Kidney glomerular epithelial cell (primary cell): ENCODE data around the gene ST8SIA2.

Source experiments
- DNase-seq: peaks from one replicate; lab custom pipeline; 2025; lab: John Stamatoyannopoulos, UW

ST8SIA2 gene

GRCh38 chr15:92494806-92495336 is 101.2 kb downstream of the ST8SIA2 start:
- DNase-seq, result no peak

DNA sequence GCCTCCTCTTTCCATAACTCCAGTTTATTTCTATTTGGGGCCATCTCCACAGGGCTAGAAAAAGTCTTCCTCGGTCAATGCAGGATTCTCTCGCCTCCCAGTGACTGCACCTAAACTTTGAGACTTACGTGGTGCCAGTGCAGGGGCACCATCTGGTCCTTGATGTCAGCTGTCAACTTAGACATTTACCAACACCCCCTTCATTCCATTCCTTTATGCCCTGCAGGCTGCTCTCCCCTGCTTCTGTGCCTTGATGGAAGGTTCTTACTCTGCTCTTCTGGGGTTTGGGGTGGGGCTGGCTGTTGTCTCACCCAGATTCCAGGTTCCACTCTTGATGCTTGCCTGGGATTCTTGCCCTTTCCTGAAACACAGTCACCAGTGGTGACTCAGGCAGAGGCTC is 101.8 kb downstream of the ST8SIA2 start:
- no peak for DNase-seq

DNA sequence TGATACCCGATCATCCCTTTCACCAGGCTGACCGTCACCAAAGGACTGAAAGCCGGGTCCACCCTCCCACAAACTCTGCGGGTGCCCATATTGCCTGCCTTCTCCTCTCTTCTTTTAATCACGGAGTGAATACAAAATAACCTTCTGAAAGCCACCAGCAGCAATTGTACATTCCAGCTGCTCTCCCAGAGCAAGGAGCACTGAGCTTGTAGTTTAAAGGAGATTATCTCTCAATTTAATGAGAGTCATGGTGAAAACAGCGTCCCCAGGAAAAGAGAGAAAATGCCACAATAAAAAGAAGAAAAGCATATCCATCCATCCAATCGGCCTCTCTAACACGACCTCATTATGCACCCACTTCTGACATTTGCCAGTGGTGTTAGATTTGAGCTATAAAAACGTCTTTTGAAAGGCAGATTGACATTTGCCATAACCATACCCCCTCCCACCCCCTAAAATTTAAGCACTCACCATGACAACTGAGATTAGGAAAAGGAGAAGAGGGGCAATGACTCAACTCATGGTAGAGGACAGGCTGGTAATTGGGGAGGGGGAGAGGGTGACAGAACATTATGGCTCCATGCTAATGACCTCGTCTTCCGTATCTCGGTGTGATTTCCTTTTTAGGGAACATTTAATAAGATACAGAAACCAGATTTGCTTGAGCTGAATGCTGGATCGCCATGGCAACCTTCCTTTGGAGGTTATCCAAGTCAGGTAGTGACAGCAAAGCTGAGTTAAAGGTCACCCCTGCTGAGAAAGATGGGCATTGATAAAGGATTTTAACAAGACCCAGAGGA is 106.2 kb downstream of the ST8SIA2 start:
- no peak for DNase-seq

GRCh38 chr15:92502336-92502735 is 108.7 kb downstream of the ST8SIA2 start:
- DNase-seq, result no peak

DNA sequence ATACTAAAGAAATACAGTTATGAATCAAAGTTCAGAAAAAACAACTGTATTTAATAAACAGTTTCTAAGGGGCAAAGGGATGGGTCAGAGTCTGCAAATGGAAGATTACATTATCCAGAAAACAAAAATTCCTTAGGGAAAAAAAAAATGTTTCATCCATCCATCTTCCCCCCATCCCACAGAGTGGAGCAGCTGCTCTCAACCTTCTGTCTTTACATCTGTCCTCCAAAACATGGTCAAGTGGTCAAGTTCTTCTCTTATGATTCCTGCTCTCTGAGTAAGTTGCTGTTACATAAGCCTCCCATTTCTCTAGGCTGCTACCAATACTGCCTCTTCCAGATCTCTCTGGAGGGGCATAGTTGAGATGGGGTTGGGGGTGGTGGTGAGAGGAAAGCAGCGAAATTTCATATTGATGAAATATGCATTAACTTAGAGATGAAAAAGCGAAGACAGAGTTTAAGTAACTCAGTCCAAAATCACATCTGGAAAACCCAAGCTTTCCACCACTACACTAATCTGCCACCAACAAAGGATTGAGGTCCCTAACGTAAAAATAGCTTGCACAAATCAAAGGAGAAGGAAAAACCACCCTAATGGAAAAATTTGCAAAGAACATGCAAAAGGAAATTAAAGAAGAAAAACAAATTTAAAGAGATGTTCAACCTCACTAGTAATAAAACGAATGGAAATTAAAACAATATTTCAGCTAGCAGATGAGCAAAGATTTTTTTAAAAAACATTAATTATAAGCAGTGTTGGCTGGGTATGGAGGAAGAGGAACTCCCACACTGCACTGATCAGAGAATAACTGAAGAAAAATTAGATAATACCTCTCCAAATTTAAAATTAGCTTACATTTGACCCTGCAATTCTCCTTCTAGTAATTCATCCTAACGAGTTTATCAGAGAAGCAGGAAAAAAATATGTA is 109.5 kb downstream of the ST8SIA2 start:
- no peak for DNase-seq

- no peak for DNase-seq
These were observed 110.2 kb downstream of the ST8SIA2 start for GRCh38 chr15:92503889-92504288.

DNA sequence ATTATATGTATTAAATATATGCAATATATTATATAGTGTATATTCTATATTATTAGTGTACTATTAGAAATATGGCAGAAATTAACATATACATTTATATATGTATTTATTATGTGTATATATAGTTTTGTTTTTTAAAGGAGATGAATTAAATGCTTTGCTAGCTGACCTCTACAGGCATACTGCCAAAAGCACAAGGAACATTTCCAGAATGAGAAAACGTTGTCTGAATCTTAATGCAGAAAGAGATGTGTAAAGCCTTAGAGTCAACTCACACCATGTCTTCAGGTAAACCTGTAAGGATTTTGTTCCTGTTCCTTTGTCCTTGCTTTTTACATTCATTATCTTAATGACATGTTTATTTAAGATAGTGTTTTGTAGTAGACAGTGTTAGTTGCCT is 111.9 kb downstream of the ST8SIA2 start:
- no peak for DNase-seq

DNA sequence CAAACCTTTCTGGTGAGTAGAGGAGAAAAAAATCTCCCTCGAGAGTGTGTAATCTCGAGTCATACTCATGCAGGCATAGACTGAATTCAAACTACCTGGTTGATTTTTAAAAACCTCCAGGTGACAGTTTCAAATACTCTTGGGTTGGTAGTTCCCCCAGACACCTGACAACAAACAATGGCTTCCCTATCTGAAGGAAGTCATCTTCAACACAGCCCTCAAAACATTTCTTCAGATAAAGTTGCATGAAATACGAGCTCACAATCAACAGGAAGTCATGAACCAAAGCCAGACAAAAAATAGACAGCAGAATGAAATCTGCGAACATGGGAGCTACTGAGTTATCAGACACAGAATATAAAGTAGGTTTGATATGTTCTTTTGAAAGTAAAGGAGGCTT is 112.8 kb downstream of the ST8SIA2 start:
- no peak for DNase-seq

DNA sequence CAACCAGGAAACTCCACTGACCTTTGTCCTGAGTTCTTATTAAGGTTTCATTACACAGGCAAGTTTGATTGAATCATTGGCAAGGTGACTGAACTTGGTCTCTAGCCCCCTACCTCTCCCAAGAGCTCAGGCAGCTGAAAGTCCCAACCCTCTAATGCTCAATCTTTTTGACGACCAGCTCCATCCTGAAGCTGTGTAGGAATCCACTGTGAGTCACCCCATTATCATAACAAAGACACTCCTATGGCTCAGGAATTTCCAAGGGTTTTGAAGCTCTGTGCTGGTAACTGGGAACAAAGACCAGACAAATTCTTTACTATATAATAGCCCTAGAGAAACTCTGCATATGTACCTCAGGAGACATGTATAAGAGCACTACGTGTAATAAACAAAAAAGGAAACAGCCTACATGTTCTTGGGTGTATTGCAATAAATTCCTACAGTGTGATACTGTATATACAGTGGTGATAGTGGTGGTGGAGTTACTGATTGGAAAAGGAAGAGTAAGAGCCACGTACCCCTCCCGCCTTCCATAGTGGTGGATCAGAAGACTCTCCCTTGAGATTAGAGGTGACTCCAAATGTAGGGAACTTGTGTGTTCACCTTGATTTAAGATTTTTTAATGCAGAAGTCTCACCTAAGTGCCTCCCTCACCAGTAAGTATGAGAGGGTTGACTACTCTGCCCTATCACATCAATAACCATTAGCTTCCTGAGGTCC is 116.6 kb downstream of the ST8SIA2 start:
- DNase-seq, result peak; percentile 56
